HG03457 (cell line): ENCODE data around the gene MRPL54.
"Not testable (repeated sequence)": the region's sequence is repeated elsewhere in the genome, so short reads cannot be mapped to it uniquely, and the experiment has no call there.

Experiments
- ATAC-seq: cut with Tn5 transposase; IDR thresholded peaks from one replicate; pipeline ENCODE4 v1.9.1; 2021; ENCODE audit warnings: moderate number of reproducible peaks; ENCODE audit not compliant: unreplicated experiment

The MRPL54 gene

DNA sequence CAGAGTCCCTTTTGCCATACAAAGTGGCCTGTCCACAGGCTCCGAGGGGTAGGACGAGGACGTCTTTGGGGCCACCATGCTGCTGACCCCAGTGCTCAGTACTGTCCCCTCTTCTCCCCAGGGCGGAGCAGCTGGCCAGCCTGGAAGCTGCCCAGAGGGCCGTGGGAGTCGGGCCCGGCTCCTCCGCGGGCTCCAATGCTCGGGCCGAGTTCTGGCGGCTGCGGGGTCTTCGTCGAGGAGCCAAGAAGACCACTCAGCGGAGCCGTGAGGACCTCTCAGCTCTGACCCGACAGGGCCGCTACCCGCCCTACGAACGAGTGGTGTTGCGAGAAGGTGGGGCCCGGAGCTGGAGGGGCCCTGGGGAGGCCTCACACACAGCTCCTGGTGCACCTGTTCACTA is 22.1 kb upstream of the MRPL54 start:
- ATAC-seq = no peak

DNA sequence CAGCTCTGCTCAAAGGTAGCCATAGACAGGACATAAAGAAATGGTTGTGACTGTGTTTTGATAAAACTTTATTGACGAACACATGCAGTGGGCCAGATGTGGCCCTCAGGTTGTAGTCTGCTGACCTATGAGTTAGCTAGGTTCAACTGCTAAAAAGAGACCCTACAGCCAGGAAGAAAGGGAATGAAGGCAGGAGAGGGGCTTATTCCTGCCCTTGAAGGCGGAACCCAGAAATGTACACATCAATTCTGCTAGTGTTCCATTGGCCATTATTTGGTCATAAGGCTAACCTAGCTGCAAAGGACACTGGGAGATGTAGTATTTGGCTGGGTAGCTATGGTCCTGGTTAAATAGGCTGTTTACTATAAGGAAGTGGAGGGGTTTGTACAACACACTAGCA is 19.0 kb upstream of the MRPL54 start:
- no peak for ATAC-seq

DNA sequence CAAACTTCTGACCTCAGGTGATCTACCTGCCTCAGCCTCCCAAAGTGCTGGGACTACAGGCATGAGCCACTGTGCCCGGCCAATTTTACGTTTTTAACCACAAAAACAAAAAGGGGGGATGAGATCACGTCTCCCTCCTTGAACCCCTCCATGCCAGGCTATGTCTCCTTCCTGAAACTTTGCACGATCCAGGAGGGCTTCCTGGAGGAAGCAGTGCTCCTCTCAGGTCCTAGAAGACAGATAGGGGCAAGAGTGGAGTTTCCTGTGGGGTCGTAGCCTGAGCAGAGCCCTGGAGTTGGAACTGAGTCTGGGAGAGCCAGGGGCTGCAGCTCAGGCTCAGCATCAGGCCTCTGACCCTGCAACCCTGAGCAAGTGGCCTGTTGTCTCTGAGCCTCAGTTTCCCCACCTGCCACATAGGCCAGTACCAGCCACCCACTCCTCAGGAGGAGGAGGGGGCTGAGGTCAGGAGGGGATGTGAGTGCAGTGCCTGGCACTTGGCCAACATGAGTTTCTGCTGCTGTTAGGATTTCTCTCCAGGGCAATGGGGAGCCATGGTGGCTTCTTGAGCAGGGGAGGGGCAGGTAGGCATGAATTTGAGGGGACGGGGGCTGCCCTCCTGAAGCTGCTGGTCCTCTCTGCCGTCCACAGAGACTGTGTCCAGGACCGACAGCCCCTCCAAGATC is 17.0 kb upstream of the MRPL54 start:
- no peak for ATAC-seq

DNA sequence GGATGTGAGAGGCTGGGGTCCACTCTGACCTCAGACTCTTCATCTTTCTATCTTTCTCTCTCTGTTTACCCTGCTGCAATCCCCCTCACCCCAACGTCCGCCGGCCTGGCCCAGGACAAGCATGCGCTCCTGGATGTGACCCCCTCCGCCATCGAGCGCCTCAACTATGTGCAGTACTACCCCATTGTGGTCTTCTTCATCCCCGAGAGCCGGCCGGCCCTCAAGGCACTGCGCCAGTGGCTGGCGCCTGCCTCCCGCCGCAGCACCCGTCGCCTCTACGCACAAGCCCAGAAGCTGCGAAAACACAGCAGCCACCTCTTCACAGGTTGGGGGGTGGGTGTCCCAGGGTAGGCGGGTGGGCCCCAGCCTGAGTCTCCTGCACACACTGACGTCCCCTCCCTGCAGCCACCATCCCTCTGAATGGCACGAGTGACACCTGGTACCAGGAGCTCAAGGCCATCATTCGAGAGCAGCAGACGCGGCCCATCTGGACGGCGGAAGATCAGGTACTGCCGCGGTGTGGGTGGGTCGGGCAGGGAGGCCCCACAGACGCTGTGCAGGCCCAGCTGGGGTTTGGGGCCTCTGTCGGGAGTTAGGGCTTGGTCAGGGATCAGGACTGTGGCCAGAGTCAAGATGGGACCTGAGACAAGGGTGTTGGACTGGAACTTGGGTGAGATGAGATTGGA is 16.0 kb upstream of the MRPL54 start:
- no peak for ATAC-seq

DNA sequence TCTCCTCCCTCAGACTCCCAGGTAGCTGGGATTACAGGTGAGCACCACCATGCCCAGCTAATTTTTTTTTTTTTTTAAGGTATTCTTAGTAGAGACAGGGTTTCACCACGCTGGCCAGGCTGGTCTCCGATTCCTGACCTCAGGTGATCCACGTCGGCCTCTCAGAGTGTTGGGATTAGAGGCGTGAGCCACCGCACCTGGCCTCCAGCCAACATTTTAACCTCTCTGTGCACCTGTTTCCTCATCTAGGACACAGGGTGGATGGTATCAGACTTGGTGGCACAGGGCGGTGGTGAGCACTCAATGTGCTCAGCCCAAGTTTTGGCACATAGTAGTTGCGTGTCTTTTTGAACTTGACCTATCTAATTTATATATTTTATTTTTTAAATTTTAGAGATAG is 13.5 kb upstream of the MRPL54 start:
- ATAC-seq = no peak

DNA sequence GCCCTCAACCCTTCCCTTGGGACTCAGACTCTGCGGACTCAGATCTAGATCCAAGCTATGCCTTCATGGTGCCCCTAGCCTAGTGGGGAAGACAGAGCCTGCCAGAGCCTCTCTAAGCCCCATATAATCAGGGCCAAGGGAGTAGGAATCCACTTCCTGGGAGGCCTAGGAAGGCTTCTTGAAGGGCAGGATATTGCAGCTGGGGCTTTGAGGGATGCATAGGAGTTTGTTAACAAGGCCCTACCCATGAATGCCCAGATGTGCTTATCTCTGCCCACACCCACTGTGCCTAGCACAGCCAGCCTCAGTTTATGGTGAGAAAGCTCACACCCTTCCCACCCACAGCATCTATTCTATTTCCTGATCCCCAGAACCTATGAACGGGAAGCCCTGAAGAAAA is 12.3 kb upstream of the MRPL54 start:
- ATAC-seq = no peak

DNA sequence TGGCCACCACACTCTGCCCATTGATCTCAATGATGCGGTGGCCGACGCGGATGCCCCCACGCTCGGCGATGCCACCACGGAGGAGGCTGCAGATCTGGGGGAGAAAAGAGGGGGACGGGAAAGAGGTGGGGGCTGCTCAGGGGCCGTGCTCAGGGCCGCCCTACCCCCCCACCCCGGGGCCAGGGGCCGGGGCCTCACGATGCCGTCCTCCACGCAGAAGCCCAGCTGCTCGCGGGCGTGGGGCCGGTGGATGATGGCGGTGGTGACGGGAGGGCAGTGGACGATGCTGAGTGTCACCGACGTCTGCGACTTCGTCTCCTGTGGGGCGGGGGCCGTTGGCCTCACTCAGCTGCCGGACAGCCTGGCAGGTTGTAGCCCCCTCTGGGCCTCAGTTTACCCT is 11.2 kb upstream of the MRPL54 start:
- ATAC-seq = no peak

DNA sequence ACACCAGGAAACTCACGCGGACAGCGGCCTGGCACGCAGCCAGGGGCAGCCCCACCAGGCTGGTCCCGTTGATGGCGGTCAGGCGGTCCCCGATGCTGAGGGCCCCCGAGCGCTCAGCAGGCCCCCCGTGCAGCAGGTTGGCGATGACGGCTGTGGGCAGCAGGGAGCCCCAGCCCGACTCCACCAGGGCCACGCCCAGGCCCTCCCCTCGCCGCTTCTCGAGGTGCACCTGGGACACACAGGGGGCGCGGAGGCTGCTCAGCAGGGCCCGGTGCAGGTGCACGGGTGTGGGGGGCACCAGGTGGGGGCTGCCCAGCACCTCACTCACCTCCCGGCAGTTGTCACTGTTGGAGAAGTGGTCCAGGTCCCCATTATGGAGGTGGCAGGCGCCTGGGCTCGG is 10.0 kb upstream of the MRPL54 start:
- ATAC-seq = no peak

DNA sequence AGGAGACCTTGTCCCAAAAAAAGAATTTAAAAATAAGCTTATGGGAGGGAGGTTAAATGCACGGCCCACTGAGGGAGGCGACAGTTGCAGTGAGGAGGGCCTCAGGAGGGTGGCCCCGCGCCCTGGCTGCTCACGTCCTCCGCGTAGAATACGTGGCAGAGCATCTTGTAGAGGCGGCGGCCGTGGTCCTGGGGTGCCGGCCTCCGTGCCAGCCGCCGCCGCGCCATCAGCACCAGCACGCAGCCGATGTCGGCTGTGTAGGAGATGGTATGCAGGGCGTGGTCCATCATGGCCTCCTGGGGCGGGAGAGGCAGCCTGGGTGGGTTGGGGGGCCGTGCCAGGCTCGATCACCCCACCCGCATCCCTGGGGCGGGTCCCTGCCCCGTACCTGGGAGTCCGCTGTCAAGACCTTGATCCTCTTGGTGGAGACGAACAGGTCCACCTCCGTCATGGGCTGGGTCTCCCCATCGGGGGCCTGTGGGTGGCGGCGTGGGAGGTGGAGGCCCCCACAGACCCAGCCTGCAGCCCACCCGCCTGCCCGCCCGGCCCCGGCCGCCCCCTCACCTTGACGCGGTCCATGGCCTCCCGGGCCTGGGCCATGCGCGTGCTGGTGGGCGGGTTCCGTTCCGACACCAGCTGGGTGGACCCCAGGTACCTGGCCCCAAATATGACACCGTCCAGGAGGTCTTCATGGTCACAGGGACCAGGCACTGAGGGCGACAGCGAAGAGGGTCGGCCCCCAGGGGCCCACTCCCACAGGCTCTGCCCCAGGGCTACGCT is 8.7 kb upstream of the MRPL54 start:
- no peak for ATAC-seq

DNA sequence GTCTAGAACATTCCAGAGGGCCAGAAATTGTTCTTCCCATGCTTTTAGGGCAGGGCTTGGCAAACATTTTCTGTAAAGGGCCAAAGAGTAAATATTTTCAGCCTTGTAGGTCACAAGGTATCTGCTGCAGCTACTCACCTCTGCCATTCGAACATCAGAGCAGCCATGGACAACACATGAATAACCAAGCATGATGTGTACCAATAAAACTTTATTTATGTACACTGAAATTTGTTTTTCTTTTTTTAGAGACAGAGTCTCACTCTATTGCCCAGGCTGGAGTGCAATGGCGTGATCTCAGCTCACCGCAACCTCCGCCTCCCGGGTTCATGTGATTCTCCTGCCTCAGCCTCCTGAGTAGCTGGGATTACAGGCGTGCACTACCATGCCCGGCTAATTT is 4.8 kb upstream of the MRPL54 start:
- ATAC-seq = not testable (repeated sequence)

DNA sequence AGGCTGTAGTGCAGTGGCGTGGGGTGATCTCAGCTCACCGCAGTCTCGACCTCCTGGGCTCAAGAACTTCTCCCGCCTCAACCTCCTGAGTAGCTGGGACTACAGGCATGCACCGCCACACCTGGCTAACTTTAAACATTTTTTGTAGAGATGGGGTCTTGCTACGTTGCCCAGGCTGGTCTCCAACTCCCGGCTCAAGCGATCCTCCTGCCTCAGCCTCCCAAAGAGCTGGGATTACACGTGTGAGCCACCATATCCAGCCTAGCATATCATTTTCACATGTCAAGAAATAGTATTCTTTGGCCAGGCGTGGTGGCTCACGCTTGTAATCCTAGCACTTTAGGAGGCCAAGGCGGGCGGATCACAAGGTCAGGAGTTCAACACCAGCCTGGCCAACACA is 4.2 kb upstream of the MRPL54 start:
- ATAC-seq = not testable (repeated sequence)

DNA sequence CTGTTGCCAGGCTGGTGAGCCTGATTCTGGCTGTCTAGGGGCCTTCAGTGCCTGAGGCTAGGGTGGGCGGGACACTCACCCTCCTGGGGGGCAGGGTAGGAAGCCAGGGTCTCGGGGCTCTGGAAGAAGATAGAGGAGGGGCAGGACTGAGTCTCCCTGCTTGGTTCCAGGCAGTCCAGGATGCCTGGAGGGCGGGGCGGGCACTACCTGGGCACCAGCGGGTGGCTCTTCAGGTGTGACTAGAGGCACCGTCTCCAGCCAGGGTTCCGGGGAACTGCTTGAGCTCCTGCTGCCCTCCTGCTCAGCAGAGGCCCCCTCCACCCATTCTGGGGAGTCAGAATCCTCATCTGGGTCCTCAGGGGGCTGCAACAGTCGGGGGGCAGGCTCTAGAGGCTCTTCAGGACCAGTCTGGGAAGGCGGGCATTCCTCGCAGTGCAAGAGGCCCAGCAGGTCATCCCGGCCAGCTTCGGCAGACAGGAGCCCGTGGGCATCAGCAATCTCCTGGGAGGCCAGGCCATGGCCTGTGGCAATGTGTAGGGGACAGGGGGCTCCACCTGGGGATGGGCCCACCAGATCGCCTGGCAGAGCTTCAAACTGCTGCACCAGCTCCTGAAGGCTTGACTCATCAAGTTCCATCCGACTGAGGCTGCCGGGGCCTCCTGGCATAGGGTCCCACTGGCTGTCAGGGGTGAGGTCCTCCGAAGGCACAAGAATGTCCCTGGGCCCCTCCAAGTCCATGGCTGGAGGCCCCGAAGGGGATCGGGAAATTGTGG is 2.8 kb upstream of the MRPL54 start:
- no peak for ATAC-seq

DNA sequence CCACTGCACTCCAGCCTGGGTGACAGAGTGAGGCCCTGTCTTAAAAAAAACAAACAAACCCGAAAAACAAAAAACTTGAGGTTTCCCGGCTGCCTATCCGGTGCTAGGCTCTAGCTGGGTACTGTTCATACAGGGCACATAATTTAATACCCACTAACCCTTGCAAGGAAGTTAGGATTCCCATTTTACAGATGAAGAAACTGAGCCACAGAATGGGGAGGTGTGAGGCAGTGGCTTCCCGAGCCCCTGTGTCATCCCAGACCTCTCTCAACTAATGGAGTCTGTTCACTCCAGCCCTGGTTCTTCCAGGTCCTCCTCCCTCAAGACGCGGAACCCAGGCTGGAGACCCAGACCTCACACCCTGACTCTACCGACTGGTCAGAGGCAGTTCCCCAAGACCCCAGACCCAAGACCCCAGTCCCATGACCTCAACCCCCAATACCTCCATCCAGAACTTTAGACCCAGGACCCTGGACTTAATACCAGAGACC is 1.6 kb upstream of the MRPL54 start:
- no peak for ATAC-seq

DNA sequence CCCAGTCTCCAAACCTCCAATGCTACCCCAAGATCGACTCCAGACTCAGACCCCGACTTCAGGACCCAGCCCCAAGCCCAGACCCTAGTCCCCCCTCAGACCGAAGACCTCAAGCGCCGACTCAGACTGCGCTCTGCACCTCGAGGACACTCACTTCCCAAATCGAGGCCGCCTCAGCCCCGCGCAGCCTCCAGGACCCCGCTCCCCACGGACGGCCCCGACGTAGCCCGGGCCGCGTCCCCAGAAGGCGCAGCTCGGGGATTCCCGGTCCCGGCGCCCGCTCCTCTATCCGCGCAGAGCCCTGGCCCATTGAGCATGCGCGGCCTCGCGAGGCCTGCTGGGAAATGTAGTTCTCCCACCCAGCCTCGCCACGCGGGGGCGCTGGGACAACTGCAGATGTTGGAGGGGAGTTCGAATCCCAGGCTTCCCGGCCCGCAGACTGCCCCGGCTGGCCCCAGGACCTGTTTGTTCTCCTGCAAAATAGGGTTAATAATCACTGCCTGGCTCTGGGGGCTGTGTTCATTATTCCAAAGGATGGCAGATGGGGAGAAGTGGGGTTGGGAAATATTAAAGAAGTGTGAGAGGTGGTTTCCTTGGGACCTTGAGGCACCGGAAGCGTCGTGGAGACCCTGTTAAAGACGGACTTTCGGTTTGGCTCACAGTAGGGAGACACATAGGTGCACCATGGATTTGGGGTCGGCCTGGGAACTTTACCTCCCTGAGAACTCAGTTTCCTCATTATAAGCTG is 926 bp upstream of the MRPL54 start, which contains the start of gene APBA3:
TSS of gene APBA3 (minus strand) at position 311 of the 748 bp plus-strand sequence. CDS start 1,428 bp downstream, outside the sequence.
- peak; percentile 49 for ATAC-seq

DNA sequence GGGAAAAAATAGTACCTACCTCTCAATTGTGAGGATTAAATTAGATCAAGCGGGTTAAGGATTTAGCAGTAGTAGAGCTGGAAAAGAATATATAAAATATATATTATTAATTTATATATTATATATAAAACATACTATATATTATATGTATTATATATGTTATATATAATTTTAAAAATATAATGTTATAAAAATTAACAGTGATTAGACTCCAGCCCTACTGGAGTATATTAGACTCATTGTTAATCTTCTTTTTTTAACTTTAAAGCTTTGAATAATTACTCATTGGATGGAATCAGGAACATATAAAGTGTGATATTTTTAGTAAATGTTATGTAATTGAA is 380 bp upstream of the MRPL54 start:
- ATAC-seq = no peak

DNA sequence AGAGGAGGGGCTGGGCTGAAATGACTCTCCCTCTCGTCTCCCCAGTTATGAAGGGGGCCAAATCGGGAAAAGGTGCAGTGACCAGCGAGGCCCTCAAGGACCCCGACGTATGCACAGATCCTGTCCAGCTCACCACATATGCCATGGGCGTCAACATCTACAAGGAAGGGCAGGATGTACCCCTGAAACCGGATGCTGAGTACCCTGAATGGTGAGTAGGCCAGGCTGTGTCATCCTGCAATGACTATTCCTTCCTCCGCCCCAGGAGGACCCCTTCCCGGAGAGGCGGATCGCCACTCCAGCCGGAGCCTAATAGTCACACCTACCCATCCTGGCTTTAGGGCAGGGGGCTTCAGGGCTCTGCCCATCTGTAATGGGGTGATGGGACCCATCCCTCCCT is 2.6 kb downstream of the MRPL54 start:
- ATAC-seq = no peak

DNA sequence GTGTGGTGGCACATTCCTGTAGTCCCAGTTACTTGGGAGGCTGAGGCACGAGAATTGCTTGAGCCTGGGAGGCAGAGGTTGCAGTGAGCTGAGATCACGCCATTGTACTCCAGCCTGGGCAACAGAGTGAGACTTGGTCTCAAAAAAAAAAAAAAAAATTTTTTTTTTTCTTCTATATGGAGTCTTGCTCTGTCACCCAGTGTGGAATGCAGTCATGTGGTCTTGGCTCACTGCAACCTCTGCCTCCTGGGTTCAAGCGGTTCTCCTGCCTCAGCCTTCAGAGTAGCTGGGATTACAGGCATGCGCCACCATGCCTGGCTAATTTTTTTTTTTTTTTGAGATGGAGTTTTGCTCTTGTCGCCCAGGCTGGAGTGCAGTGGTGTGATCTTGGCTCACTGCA is 3.3 kb downstream of the MRPL54 start:
- not testable (repeated sequence) for ATAC-seq

DNA sequence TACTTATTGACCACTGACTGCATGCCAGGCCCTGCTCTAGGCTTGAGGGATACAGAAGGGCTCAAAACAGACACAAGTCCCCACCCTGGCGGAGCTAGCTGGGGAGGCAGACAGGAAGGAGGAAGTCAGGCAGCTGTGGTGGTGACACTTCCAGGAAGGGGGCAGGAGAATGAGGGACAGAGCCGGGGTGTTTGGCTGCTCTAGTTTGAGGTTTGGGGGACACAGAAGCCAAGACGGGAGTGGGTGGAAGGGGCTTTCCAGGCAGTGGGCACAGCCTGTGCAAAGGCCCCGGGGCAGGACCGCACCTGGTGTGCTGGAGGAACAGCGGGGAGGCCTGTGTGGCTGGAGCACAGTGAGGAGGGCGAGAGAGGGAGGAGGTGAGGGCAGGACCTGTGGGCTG is 4.0 kb downstream of the MRPL54 start:
- no peak for ATAC-seq

DNA sequence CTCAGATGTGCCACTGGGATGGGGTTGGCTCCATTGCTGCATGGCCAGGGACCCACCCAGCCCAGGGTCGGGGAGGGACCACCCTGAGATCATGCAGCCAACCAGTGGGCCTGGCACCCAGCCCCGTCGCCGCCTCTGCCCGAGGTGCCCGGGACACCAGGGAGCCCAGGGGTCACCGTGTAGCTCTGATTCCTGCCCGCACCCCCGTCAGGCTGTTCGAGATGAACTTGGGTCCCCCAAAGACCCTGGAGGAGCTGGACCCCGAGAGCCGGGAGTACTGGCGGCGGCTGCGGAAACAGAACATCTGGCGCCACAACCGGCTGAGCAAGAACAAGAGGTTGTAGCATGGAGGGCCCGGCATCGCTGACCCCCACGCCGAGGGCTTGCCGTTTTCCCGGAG is 4.6 kb downstream of the MRPL54 start:
- ATAC-seq = no peak

DNA sequence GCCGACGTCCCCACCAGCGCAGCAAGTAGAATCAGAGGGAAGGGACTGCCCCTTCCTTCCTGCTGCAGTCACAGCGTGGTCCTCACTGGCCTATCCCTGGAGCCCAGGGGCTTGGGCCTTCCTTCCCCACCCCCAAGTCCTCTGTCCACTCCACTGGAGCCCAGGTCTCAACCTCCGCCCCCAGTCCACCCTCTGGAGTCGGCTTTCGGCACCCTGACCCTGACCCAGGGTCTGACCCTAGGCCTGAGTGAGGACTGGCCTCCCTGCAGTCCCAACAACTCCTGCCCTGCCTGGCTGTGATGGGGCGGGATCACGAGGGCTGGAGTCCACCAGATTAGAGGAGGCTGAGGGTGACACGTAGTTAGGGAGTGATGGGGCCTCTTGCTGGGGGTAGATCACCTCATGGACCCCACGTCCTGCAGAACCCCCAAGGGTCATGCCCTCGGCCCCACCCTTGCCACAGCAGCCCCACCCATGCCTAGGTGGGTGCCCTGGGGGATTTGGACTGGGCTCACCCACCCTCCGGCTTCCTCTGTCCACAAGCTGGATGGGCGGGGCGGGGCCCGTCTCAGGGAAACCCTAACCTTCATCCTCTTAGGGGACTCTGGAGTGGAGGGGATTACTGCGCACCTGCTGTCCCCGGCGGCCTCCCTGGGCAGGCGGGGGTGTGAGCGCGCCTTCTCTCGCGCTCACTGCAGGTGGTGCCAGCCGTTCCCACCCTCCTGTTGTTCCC is 5.7 kb downstream of the MRPL54 start:
- ATAC-seq = no peak
